Suprapubic skin (tissue), 4 donors: ENCODE results near the gene NSUN3. TPM values are rescaled to one million over a fixed set of nuclear protein-coding genes. Genes with fewer than 3 reads are reported as not detected.

ENCODE experiments used
- DNase-seq, 2 donors: peaks; one replicate each; pipeline ENCODE4 v3.0.0-alpha.2; 2019; ENCODE audit warnings: low spot score in 2 of 2
- H3K27ac ChIP-seq: fragments of 200-600 bp; sonication (generic); one replicate; pipeline ENCODE4 v1.5.1; 2019
- H3K27me3 ChIP-seq: fragments of 200-600 bp; sonication (generic); one replicate; pipeline ENCODE4 v1.5.1; 2019
- H3K36me3 ChIP-seq: fragments of 200-600 bp; sonication (generic); one replicate; pipeline ENCODE4 v1.5.1; 2019
- H3K4me1 ChIP-seq: fragments of 200-600 bp; sonication (generic); one replicate; pipeline ENCODE4 v1.5.1; 2019
- H3K4me3 ChIP-seq: fragments of 200-600 bp; sonication (generic); one replicate; pipeline ENCODE4 v1.5.1; 2019; ENCODE audit warnings: mild to moderate bottlenecking
- H3K9me3 ChIP-seq: fragments of 200-600 bp; sonication (generic); one replicate; pipeline ENCODE4 v1.5.1; 2019
- EP300 ChIP-seq: sonication (generic); formaldehyde crosslinking; IDR thresholded peaks from one replicate; pipeline ENCODE4 v1.6.1; 2017; ENCODE audit warnings: antibody characterized with exemption
- POLR2A ChIP-seq, 2 donors: fragments of 450-650 bp; IDR thresholded peaks; one replicate each; pipeline ENCODE4 v1.6.1; 2017; ENCODE audit warnings: antibody characterized with exemption in 2 of 2, mild to moderate bottlenecking in 2 of 2, moderate library complexity in 2 of 2
- POLR2AphosphoS5 ChIP-seq, 3 donors: sonication (generic); formaldehyde crosslinking; IDR thresholded peaks; one replicate each; pipeline ENCODE4 v1.6.1; 2017; ENCODE audit warnings: antibody characterized with exemption in 3 of 3
- WGBS: methylation state at CpG from one replicate; pipeline ENCODE4 v1.1.5; 2018; 5-methylcytosine and 5-hydroxymethylcytosine counted together
- total RNA-seq, 4 donors: library from RNA; depleted of rRNA; stranded (reverse); fragments of >200 nt; gene quantifications; one replicate each; pipeline ENCODE4 v1.1.0, GENCODE V29; 2016
- TF ChIP-seq, protein P1 (sequence below), 2 donors: fragments of 200-600 bp in 1 of 2; fragments of 450-650 bp in 1 of 2; sonication (generic) in 1 of 2; IDR thresholded peaks; one replicate each; pipeline ENCODE4 v1.5.1; 2016 to 2019; ENCODE audit warnings: antibody characterized with exemption in 2 of 2, mild to moderate bottlenecking in 1 of 2, moderate library complexity in 1 of 2

The NSUN3 gene
- total RNA-seq, 4 donors from 2014 or later: 6.8 to 18.6 (median 8.9) TPM

DNA sequence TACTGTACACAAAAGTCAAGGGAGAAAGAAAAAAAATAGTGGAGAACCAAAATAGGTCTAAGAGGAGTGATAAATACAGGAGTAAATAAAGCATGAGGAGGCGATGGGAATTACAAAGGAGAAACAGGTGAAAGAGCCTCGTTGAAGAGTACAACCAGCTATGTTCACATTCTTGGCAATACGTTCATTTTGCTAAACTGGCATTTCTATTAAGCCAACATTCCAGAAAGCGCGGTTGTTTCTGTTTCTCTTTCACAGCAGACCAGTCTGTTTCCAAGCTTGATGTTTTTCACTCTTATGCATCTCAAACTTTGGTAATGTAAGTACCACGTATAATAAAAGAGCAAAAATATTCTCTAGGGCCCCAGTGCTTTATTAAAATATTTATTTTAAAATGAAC is 74.5 kb downstream of the NSUN3 start:
- Histone ChIP-seq H3K27ac (no peak overlapping the region), H3K4me3 (no peak overlapping the region), H3K27me3 (no peaks in the 10 kb centered on the region), H3K36me3 (no peaks in the 10 kb centered on the region), H3K9me3 (no peaks in the 10 kb centered on the region), H3K4me1 (no peaks in the 10 kb centered on the region)
- TF ChIP-seq EP300: no peak
- TF ChIP-seq POLR2A (IDR thresholded peaks at IDR 0.05): no peak
- TF ChIP-seq, protein P1, sequence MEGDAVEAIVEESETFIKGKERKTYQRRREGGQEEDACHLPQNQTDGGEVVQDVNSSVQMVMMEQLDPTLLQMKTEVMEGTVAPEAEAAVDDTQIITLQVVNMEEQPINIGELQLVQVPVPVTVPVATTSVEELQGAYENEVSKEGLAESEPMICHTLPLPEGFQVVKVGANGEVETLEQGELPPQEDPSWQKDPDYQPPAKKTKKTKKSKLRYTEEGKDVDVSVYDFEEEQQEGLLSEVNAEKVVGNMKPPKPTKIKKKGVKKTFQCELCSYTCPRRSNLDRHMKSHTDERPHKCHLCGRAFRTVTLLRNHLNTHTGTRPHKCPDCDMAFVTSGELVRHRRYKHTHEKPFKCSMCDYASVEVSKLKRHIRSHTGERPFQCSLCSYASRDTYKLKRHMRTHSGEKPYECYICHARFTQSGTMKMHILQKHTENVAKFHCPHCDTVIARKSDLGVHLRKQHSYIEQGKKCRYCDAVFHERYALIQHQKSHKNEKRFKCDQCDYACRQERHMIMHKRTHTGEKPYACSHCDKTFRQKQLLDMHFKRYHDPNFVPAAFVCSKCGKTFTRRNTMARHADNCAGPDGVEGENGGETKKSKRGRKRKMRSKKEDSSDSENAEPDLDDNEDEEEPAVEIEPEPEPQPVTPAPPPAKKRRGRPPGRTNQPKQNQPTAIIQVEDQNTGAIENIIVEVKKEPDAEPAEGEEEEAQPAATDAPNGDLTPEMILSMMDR (IDR thresholded peaks at IDR 0.05): no peak
- TF ChIP-seq POLR2AphosphoS5 (IDR thresholded peaks at IDR 0.05): no peak
- no peak for DNase-seq
- WGBS: 41% methylated on average over 6 of the region's 6 CpGs

DNA sequence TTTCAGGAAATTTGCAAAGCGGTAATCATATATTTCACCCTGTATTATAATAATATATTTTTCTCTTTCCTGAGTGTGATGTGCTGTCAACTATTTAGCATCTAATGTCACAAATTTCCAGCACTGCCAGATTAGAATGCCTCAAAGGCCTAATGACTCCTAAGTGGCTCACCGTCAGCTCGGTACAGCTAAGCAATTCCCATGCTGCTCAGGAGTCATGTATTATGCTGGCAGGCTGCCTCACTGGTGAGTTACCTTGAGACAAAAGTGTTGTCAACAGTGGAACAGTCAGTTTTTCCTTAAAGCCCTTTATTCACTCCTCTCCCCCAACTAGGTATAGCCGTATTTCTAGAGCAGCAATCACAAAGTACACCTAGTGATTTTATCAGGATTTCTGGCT is 83.6 kb downstream of the NSUN3 start:
- TF ChIP-seq POLR2AphosphoS5 (IDR thresholded peaks at IDR 0.05) (no peak), EP300 (no peak), POLR2A (IDR thresholded peaks at IDR 0.05) (no peak)
- TF ChIP-seq, protein P1 (IDR thresholded peaks at IDR 0.05): no peak
- no peaks in the 10 kb centered on the region for H3K36me3 ChIP-seq
- H3K4me1 ChIP-seq: no peaks in the 10 kb centered on the region
- no peak for DNase-seq
- 74% methylated on average over 4 of the region's 4 CpGs for WGBS
- H3K9me3 ChIP-seq: no peaks in the 10 kb centered on the region
- H3K4me3 ChIP-seq: no peak overlapping the region
- no peak overlapping the region for H3K27ac ChIP-seq
- no peaks in the 10 kb centered on the region for H3K27me3 ChIP-seq

DNA sequence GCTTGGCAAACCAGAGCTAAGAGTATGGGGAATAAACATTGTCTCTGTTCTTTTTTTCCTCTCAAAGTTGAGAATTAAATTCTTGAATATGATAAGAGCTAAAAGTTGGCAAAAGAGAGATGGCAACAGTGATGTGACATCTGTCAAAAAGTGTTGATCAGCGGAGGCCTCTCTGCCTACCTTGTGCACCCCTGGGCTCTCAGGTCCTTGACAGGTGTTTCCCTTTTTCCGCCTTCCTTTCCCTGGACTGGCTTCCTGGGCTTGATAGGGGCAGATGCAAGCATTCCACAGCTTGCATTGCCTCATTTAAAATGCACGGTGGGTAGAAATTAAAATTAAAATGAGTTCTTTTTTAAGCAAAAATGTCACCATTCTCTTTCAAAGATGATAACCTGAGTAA is 84.2 kb downstream of the NSUN3 start:
- H3K9me3 ChIP-seq: no peaks in the 10 kb centered on the region
- H3K27ac ChIP-seq: no peak overlapping the region
- no peak for DNase-seq
- H3K27me3 ChIP-seq: no peaks in the 10 kb centered on the region
- WGBS: 75% methylated on average over 3 of the region's 3 CpGs
- no peaks in the 10 kb centered on the region for H3K36me3 ChIP-seq
- no peak overlapping the region for H3K4me3 ChIP-seq
- H3K4me1 ChIP-seq: no peaks in the 10 kb centered on the region
- no peak for TF ChIP-seq POLR2A (IDR thresholded peaks at IDR 0.05)
- no peak for TF ChIP-seq POLR2AphosphoS5 (IDR thresholded peaks at IDR 0.05)
- no peak for TF ChIP-seq EP300
- TF ChIP-seq, protein P1 (IDR thresholded peaks at IDR 0.05): no peak

DNA sequence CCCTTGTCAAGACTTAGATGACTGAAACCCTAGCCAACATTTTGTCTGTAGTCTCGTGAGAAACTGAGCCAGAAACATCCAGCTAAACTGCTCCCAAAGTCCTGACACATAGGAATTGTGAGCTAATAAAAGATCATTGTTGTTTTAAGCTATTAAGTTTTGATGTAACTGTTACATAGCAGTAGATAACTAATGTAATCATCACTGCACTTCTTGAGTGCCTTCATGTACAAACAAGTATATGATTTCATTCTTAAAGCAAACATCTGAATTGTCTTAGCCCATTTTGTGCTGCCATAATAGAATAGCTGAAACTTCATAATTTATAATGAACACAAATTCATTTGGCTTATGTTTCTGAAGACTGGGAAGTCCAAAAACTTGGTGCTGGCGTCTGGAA is 87.3 kb downstream of the NSUN3 start:
- Histone ChIP-seq H3K4me3 (no peak overlapping the region), H3K27ac (no peak overlapping the region), H3K27me3 (no peaks in the 10 kb centered on the region), H3K36me3 (no peaks in the 10 kb centered on the region), H3K9me3 (no peaks in the 10 kb centered on the region), H3K4me1 (no peaks in the 10 kb centered on the region)
- TF ChIP-seq POLR2AphosphoS5 (IDR thresholded peaks at IDR 0.05) (no peak), POLR2A (IDR thresholded peaks at IDR 0.05) (no peak), EP300 (no peak)
- TF ChIP-seq, protein P1 (IDR thresholded peaks at IDR 0.05): no peak
- 54% methylated on average over 2 of the region's 2 CpGs for WGBS
- no peak for DNase-seq

DNA sequence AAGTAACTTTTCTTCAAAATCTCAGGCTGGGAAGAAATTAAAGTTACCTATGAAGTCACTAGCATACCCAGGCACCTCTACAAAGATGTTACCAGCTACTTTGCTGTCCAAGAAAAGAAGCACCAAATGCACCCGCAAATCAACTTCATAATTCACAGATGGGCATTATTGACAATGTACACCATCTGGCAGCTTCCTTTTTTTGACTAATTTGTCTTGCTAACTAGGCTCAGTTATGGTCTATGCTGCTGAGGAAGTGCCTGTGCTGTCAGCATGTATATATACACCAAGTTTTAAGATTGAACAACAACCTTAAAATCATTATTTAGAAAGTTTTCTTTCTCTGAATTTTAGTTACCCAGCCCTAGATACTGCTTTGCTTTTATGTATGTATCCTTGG is 93.8 kb downstream of the NSUN3 start:
- no peak overlapping the region for H3K4me3 ChIP-seq
- no peak for DNase-seq
- no peaks in the 10 kb centered on the region for H3K36me3 ChIP-seq
- peaks cover 9% of the 10 kb centered on the region for H3K4me1 ChIP-seq
- no peaks in the 10 kb centered on the region for H3K9me3 ChIP-seq
- TF ChIP-seq, protein P1 (IDR thresholded peaks at IDR 0.05): no peak
- TF ChIP-seq POLR2A (IDR thresholded peaks at IDR 0.05) (no peak), EP300 (no peak), POLR2AphosphoS5 (IDR thresholded peaks at IDR 0.05) (no peak)
- no peak overlapping the region for H3K27ac ChIP-seq
- H3K27me3 ChIP-seq: no peaks in the 10 kb centered on the region
- WGBS: 81% methylated on average over 1 of the region's 1 CpG
